ENCODE results near the gene CYP27B1.
A peak's percentile ranks its signal among the peaks of the same experiment; 100 is the strongest.

The CYP27B1 gene

DNA sequence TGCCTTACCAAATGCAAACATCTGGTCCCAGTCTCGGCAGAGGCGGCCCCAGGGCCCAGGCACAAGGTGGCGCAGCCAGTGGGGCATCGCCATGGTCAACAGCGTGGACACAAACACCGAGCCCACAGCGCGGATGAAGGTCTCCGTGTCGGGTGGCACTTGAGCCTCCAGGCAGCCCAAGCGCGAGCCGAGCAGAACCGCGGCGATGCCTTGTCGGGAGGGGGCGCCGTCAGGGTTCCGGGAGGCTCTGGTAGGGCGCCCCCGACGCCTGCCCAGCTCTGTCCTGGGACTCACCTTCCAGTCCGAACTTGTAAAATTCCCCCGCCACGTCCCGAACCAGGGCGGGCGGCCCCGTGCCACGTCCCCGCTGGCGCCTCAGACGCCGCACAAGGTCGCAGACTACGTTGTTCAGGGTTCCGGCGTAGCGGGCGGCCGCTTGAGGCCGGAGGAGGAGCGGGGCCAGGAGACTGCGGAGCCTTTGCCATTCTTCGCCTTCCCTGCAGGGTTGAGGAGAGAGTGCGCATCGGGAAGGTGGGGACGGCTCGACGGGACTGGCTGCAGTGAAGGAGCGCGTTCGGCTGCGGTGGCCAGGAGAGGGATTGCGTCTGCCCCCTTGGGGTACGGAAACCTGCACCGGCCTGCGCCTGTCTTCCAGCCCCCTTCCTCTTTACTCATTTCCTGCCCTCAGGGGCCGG is 1.7 kb downstream of the CYP27B1 start:
- no peak for DNase-seq

DNA sequence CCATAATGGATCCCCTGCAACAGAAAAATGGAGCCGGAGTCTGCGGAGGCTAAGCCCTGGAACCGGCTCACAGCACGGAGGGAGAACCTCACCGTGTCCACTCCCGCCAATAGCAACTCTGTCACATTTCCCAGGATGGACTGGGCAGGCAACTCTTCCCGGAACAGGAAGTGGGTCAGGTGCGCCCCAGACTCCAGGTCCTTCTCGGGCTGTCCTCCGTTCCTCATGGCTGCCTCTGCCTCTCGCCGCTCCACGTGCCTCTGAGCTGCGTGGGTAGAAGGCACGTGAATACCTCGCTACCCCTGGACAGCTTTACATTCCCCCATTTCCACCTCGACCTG is 2.2 kb downstream of the CYP27B1 start:
- DNase-seq, result no peak

- no peak for DNase-seq
Observed at GRCh38 chr12:57763881-57764661, 2.8 kb downstream of the CYP27B1 start.

DNA sequence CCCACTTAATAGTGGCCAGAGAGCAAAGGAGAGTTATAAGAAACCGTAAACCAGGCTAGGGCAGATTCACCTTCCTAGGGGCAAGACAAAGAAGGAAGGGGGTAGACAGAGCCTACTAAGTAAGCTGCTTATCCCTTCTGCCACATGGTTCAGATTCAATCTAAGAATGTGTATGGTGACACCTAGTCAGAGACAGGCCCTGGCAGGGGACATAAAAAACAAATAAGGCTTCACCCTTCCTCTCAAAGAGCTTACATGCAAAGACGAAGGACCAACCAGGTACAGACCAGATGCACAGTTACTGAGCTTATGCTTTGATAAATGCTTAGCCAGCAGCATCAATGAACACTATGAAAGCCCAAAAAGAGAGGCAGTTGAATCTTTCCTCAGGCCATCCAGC is 4.4 kb downstream of the CYP27B1 start:
- no peak for DNase-seq

GRCh38 chr12:57761391-57761998 is 5.4 kb downstream of the CYP27B1 start:
- no peak for DNase-seq

GRCh38 chr12:57760347-57760982 is 6.4 kb downstream of the CYP27B1 start:
- DNase-seq, result no peak

DNA sequence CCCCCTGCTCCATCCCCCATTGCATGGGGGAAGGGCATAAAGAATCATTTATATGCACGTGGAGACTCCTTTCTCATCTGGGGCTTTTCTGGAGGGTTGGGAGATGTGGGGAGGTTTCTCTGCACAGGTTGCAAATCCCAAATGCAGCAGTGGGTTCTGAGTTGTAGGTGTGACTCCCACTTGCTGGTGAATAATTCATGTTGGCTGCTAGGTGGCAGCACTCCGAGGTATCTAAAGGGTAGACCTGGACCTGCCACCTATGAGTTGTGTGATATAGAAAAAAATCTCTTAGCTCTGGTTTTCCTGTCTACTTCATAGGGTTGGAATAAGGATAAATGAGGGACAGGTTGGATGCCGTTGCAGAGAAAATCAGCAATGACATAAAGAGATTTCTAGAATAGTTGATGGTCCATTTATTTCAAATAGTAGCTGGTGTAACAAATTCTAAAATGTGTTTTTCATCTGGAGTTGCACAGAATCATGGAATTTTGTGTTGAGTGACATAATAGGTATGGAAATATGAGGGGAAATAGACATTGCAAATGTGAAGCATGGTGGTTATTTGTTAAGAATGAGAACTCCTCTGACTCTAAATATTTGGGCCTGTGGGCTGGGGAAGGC is 7.4 kb downstream of the CYP27B1 start:
- DNase-seq, result no peak

DNA sequence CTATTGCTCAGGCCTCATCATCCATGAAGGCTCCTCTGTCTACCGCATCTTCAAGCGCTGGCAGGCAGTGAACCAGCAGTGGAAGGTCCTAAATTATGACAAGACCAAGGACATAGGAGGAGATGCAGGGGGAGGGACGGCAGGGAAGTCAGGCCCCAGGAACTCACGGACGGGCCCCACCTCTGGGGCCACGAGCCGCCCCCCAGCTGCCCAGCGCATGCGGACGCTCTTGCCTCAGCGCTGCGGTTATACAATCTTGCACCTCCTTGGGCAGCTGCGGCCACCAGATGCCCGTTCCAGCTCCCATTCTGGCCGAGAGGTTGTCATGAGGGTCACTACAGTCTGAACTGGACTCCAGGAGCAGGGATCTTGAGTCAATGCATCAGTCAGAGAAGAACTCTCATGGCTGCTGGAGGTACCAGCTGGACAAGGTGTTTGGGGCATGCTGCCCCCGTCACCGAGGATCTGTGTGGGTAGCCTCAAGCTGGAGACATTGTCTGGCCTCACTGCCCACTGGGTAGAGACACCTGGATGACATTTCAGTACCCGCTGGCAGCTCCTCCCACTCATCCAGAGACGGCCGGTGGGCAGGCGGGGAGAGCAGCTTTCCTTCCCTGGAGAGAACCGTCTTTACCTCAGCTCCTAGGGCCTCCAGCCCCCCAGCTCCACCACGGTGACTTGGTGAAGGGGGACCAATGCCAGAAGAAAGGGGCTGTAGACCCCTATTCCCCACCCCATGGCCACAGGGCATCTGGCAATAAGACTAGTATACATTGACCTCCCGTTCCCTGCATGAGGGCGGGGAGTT is 8.1 kb downstream of the CYP27B1 start:
- DNase-seq, result no peak

DNA sequence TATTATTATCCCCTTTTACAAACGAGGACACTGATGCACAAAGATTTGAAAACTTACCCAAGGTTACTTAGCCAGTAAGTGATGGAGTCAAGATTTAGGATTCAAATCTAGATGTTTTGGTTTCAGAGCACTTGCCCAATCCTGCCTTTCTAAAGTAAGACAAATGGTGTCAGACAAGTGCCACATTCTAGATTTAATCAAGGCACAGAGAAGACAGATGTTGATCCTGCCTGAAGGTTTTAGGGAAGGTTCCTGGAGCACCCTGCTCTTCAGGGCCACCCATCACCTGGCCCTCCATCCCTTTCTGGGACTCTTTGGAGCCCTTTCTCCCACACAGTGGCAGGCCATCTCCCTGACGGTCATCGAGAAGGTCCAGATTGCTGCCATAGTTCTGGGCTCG is 9.1 kb downstream of the CYP27B1 start:
- no peak for DNase-seq

GRCh38 chr12:57756406-57757341 is 10.2 kb downstream of the CYP27B1 start:
- no peak for DNase-seq

GRCh38 chr12:57755454-57756372 is 11.2 kb downstream of the CYP27B1 start:
- peak; percentile 39 for DNase-seq

- DNase-seq, result no peak
Observed at GRCh38 chr12:57755194-57755453, 11.8 kb downstream of the CYP27B1 start.

DNA sequence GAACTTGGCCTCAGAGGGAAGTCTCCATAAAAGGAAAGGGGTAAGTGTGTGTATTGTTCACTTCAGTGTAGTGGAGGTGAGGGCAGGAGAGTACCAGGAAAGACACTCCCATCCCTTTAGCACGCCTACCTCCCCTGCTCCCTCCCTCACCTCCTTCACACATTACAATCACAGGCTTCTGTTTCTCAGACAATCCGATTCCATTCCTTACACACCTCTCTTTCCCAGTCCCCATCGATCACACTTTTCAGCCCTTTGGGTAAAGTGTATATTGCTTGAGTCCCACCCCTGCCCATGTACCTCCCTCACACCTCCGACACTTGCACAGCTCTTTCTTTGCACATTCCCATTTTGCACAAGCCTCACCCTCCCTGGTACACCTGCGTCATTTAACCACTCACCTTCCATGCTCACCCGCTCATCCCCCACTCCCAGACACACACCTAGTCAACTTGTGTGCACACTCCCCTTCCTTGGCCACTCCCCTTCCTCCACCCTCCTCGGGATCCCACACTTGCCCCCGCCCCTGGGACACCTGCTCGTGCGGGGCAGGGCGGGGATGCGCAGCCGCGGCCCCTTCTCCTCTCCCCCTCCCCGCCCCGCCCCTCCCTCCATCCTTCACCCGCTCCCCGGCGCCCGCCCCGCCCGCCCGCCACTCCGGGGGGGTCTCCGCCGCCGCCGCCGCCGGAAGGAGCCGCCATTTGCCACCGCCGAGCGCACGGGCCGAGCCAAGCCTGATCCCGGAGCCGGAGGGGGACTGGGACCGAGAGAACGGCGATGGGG is 12.3 kb downstream of the CYP27B1 start, which contains the start of gene MARCHF9:
Gene MARCHF9, plus strand, starts transcription at position 693 of the 783 bp plus-strand sequence. CDS start 426 bp downstream, outside the sequence.
- peak; percentile 98 for DNase-seq

DNA sequence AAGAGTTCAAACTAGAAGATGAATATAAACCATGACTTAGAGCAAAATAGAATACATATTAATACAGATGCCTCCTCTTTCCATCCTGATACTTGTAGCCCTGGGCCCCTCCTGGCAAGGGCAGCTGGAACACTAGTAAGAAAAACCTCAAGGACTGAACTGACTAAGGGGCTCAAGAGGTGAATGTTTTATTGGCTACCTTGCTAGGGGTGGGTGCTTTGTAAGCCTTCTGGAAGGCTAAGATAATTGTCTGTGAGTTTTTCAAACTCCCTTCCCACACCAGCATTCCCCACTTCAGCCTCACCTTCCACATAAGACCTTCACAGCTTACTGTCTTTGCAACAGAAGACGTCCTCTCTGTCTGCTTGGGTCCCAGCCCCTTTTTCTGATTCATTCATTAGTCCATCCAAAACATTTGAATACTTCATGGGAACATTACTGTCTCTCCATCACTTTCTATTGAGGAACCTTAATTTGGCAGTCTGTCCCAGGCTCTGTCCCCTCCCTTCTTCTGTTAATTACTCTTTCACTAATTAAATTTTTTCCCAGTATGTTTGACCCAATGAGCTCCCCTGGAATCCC is 13.0 kb downstream of the CYP27B1 start:
- DNase-seq, result no peak

DNA sequence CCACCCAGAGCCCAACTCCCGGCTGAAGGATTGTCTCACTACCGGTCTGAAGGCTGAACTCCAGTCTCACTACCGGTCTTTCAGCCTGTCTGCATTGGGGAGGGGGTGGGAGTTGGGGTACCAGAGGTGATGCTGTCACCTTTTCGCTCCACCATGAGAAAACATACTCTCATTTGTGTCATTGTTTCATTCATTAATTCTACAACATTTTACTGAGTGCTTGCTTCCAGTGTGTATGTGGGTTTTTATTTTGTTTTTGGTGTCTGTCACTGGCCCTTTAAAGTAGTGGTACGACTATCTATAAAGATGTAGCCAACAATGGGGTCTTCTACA is 14.2 kb downstream of the CYP27B1 start:
- DNase-seq, result no peak

- DNase-seq, result peak; percentile 100
Observed at GRCh38 chr12:57751788-57752667, 14.8 kb downstream of the CYP27B1 start, which contains the start of gene CDK4. CDK4 (minus strand) TSS chr12:57752310; CDS start chr12:57751717, 593 bp downstream.

DNA sequence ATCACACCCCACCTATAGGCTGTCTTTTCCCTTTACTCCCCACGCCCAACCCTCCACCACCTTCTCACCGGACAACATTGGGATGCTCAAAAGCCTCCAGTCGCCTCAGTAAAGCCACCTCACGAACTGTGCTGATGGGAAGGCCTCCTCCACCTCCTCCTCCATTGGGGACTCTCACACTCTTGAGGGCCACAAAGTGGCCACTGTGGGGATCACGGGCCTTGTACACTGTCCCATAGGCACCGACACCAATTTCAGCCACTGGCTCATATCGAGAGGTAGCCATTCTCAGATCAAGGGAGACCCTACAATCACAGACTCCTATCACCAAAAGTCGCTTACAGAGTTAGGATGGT is 15.5 kb downstream of the CYP27B1 start:
- no peak for DNase-seq

Measured in NCI-H510A (cell line).